ENCODE data around the gene ADCY10. TPM values are rescaled to one million over a fixed set of nuclear protein-coding genes. Genes with fewer than 3 reads are reported as not detected.

The ADCY10 gene
- total and polyA plus RNA-seq, 9 of the 15 experiments (the other 6 are each of a cell fraction or from before 2014, with no cell fraction given), result 0.08 to 0.86 (median 0.22) TPM

GRCh38 chr1:167936930-167937708 lies 23.2 kb upstream of the ADCY10 start, which contains the start of gene MPC2 (continued):
- TF ChIP-seq ZBED1 (IDR thresholded peaks at IDR 0.05) (no peak), CEBPG (CRISPR knock-in tag; IDR thresholded peaks at IDR 0.05) (no peak), CEBPG (tag; conservative IDR thresholded peaks at IDR 0.05 in 1 of 2, IDR thresholded peaks at IDR 0.05 in 1 of 2) (no peak), THAP7 (CRISPR knock-in tag; IDR thresholded peaks at IDR 0.05) (no peak), ELK1 (CRISPR knock-in tag; IDR thresholded peaks at IDR 0.05) (no peak), POLR2AphosphoS5 (IDR thresholded peaks at IDR 0.05; ENCODE audit: control insufficient read depth, insufficient read depth, low read depth, low read length) (peak; percentile 96), ZBTB34 (CRISPR knock-in tag; IDR thresholded peaks at IDR 0.05) (no peak), ZKSCAN1 (IDR thresholded peaks at IDR 0.05; ENCODE audit: low read depth, low read length) (no peak), HNRNPH1 (optimal IDR thresholded peaks at IDR 0.05; ENCODE audit: low read depth, low read length) (no peak), MCM2 (IDR thresholded peaks at IDR 0.05; ENCODE audit: low read depth) (no peak), CREB5 (CRISPR knock-in tag; IDR thresholded peaks at IDR 0.05) (no peak), ZNF140 (CRISPR knock-in tag; IDR thresholded peaks at IDR 0.05) (no peak), TFAM (CRISPR knock-in tag; conservative IDR thresholded peaks at IDR 0.05) (no peak), ZNF24 (IDR thresholded peaks at IDR 0.05) (no peak), ZSCAN32 (CRISPR knock-in tag; IDR thresholded peaks at IDR 0.05) (no peak), MED1 (CRISPR knock-in tag; IDR thresholded peaks at IDR 0.05; ENCODE audit: borderline replicate concordance) (no peak), CHD4 (IDR thresholded peaks at IDR 0.05; ENCODE audit: insufficient read depth, insufficient replicate concordance, low read depth, low read length, poor library complexity, severe bottlenecking) (no peak), ZNF12 (CRISPR knock-in tag; IDR thresholded peaks at IDR 0.05) (peak; percentile 82; the same call in 1 of the 2 replicates), CBX2 (IDR thresholded peaks at IDR 0.05; ENCODE audit: insufficient read depth, low read length, poor library complexity, severe bottlenecking) (no peak), ATF1 (CRISPR knock-in tag; IDR thresholded peaks at IDR 0.05) (no peak), ATF1 (tag; IDR thresholded peaks at IDR 0.05) (peak; percentile 46), TBP (optimal IDR thresholded peaks at IDR 0.05; ENCODE audit: low read depth, low read length) (peak; percentile 73), ZNF699 (CRISPR knock-in tag; IDR thresholded peaks at IDR 0.05; ENCODE audit: insufficient replicate concordance) (no peak), RBM14 (IDR thresholded peaks at IDR 0.05; ENCODE audit: borderline replicate concordance, insufficient read depth, low read depth, low read length) (no peak), U2AF1 (optimal IDR thresholded peaks at IDR 0.05; ENCODE audit: low read depth, low read length) (peak; percentile 10)
